Activated T-cell treated with anti-CD3 and anti-CD28 coated beads, Interleukin-2, amount 50 U/mL, for 72 hours (primary cell): ENCODE measurements around the gene PRSS50. TPM values are rescaled to one million over a fixed set of nuclear protein-coding genes. Genes with fewer than 3 reads are reported as not detected.
A peak's percentile ranks its signal among the peaks of the same experiment; 100 is the strongest.

Source experiments
- ATAC-seq, 2 donors: fragments of 150-1000 bp; cut with Tn5 transposase; replicated peaks in 1 of 2; 2 replicates each; pipeline ENCODE4 v1.10.0; 2021; ENCODE audit warnings: moderate library complexity in 2 of 2, mild to moderate bottlenecking in 1 of 2
- DNase-seq, 2 donors: peaks; one replicate each; pipeline ENCODE4 v3.0.0; 2021 to 2022; ENCODE audit warnings: mixed read lengths in 1 of 2
- H3K27ac Mint-ChIP-seq: one replicate; pipeline ENCODE4 v1.8.0; 2022; ENCODE audit warnings: mild to moderate bottlenecking, moderate library complexity, mixed read lengths
- H3K27me3 Mint-ChIP-seq: one replicate; pipeline ENCODE4 v1.8.0; 2022; ENCODE audit warnings: low read depth, mixed read lengths
- H3K36me3 Mint-ChIP-seq, 2 donors: one replicate each; pipeline ENCODE4 v1.8.0; 2022; ENCODE audit warnings: mixed read lengths in 2 of 2, mild to moderate bottlenecking in 1 of 2; ENCODE audit not compliant: insufficient read depth in 2 of 2
- H3K4me1 Mint-ChIP-seq: one replicate; pipeline ENCODE4 v1.8.0; 2022; ENCODE audit warnings: low read depth, mixed read lengths
- H3K4me3 Mint-ChIP-seq, 2 donors: one replicate each; pipeline ENCODE4 v1.8.0; 2022; ENCODE audit warnings: mild to moderate bottlenecking in 2 of 2, mixed read lengths in 2 of 2, moderate library complexity in 2 of 2
- H3K9me3 Mint-ChIP-seq, 2 donors: one replicate each; pipeline ENCODE4 v1.8.0; 2022; ENCODE audit warnings: mixed read lengths in 2 of 2
- total RNA-seq, 2 donors: library from RNA; stranded (reverse); gene quantifications; one replicate each; pipeline ENCODE4 v1.2.3, GENCODE V29; 2022

PRSS50 gene
- total RNA-seq, 2 donors from 2014 or later, result 0.07 to 0.09 TPM

- no peak overlapping the region for H3K4me3 Mint-ChIP-seq
- no peaks in the 10 kb centered on the region for H3K36me3 Mint-ChIP-seq
- H3K27ac Mint-ChIP-seq, result peak overlapping the region; percentile 5
Measured at GRCh38 chr3:46716461-46717441, 918 bp downstream of the PRSS50 start.

GRCh38 chr3:46715507-46716175, 2.0 kb downstream of the PRSS50 start:
- H3K27ac Mint-ChIP-seq, result no peak overlapping the region
- H3K4me3 Mint-ChIP-seq, result no peak overlapping the region
- no peaks in the 10 kb centered on the region for H3K36me3 Mint-ChIP-seq
- no peak for DNase-seq
- peaks cover 15% of the 10 kb centered on the region for H3K27me3 Mint-ChIP-seq
- H3K4me1 Mint-ChIP-seq, result no peaks in the 10 kb centered on the region
- ATAC-seq, result no peak
- H3K9me3 Mint-ChIP-seq, result no peaks in the 10 kb centered on the region

More at GRCh38 chr3:46716461-46717441, 918 bp downstream of the PRSS50 start:
- Mint-ChIP-seq H3K27me3 (peaks cover 15% of the 10 kb centered on the region), H3K4me1 (no peaks in the 10 kb centered on the region), H3K9me3 (no peaks in the 10 kb centered on the region)
- ATAC-seq (no peak), DNase-seq (no peak)

GRCh38 chr3:46714728-46715506, 2.8 kb downstream of the PRSS50 start:
- no peak overlapping the region for H3K4me3 Mint-ChIP-seq
- DNase-seq, result no peak
- peak in 1 of 2 donors; percentile 16 for ATAC-seq

GRCh38 chr3:46713898-46714552, 3.6 kb downstream of the PRSS50 start:
- DNase-seq, result peak in 1 of 2 donors; percentile 72
- Mint-ChIP-seq H3K36me3 (no peaks in the 10 kb centered on the region), H3K9me3 (no peaks in the 10 kb centered on the region), H3K4me1 (no peaks in the 10 kb centered on the region), H3K27me3 (peaks cover 3% of the 10 kb centered on the region), H3K4me3 (no peak overlapping the region), H3K27ac (no peak overlapping the region)
- ATAC-seq, result peak; percentile 52 to 96

More at GRCh38 chr3:46714728-46715506, 2.8 kb downstream of the PRSS50 start:
- H3K4me1 Mint-ChIP-seq, result no peaks in the 10 kb centered on the region
- no peaks in the 10 kb centered on the region for H3K9me3 Mint-ChIP-seq
- peaks cover 11% of the 10 kb centered on the region for H3K27me3 Mint-ChIP-seq
- H3K36me3 Mint-ChIP-seq, result no peaks in the 10 kb centered on the region
- no peak overlapping the region for H3K27ac Mint-ChIP-seq

- Mint-ChIP-seq H3K4me1 (no peaks in the 10 kb centered on the region), H3K9me3 (no peaks in the 10 kb centered on the region), H3K36me3 (no peaks in the 10 kb centered on the region), H3K27me3 (no peaks in the 10 kb centered on the region), H3K27ac (no peak overlapping the region), H3K4me3 (no peak overlapping the region)
- DNase-seq, result no peak
- no peak for ATAC-seq
Measured at GRCh38 chr3:46713050-46713897, 4.4 kb downstream of the PRSS50 start.

GRCh38 chr3:46712191-46713049, 5.2 kb downstream of the PRSS50 start:
- no peaks in the 10 kb centered on the region for H3K4me1 Mint-ChIP-seq
- DNase-seq (no peak), ATAC-seq (no peak)
- no peaks in the 10 kb centered on the region for H3K27me3 Mint-ChIP-seq
- H3K9me3 Mint-ChIP-seq, result no peaks in the 10 kb centered on the region
- H3K4me3 Mint-ChIP-seq, result no peak overlapping the region
- H3K27ac Mint-ChIP-seq, result no peak overlapping the region
- no peaks in the 10 kb centered on the region for H3K36me3 Mint-ChIP-seq

GRCh38 chr3:46711760-46712159, 5.9 kb downstream of the PRSS50 start:
- no peaks in the 10 kb centered on the region for H3K9me3 Mint-ChIP-seq
- H3K27ac Mint-ChIP-seq, result no peak overlapping the region
- no peak overlapping the region for H3K4me3 Mint-ChIP-seq
- no peaks in the 10 kb centered on the region for H3K4me1 Mint-ChIP-seq
- DNase-seq (no peak), ATAC-seq (no peak)
- no peaks in the 10 kb centered on the region for H3K36me3 Mint-ChIP-seq
- H3K27me3 Mint-ChIP-seq, result no peaks in the 10 kb centered on the region

- ATAC-seq (no peak), DNase-seq (no peak)
- no peak overlapping the region for H3K4me3 Mint-ChIP-seq
- H3K9me3 Mint-ChIP-seq, result no peaks in the 10 kb centered on the region
- no peaks in the 10 kb centered on the region for H3K36me3 Mint-ChIP-seq
- H3K4me1 Mint-ChIP-seq, result no peaks in the 10 kb centered on the region
- H3K27me3 Mint-ChIP-seq, result no peaks in the 10 kb centered on the region
- H3K27ac Mint-ChIP-seq, result no peak overlapping the region
Measured at GRCh38 chr3:46711305-46711704, 6.4 kb downstream of the PRSS50 start.

- Mint-ChIP-seq H3K9me3 (no peaks in the 10 kb centered on the region), H3K27me3 (no peaks in the 10 kb centered on the region), H3K4me1 (no peaks in the 10 kb centered on the region), H3K27ac (no peak overlapping the region), H3K4me3 (no peak overlapping the region), H3K36me3 (no peaks in the 10 kb centered on the region)
- DNase-seq (no peak), ATAC-seq (no peak)
Measured at GRCh38 chr3:46710671-46711295, 6.9 kb downstream of the PRSS50 start.

- Mint-ChIP-seq H3K4me3 (no peak overlapping the region), H3K4me1 (no peaks in the 10 kb centered on the region), H3K27ac (no peak overlapping the region), H3K27me3 (no peaks in the 10 kb centered on the region), H3K36me3 (no peaks in the 10 kb centered on the region), H3K9me3 (no peaks in the 10 kb centered on the region)
- DNase-seq (no peak), ATAC-seq (no peak)
Measured at GRCh38 chr3:46710229-46710628, 7.4 kb downstream of the PRSS50 start.

GRCh38 chr3:46709721-46710120, 7.9 kb downstream of the PRSS50 start:
- H3K4me1 Mint-ChIP-seq, result no peaks in the 10 kb centered on the region
- no peaks in the 10 kb centered on the region for H3K9me3 Mint-ChIP-seq
- no peak overlapping the region for H3K4me3 Mint-ChIP-seq
- ATAC-seq, result no peak
- no peak overlapping the region for H3K27ac Mint-ChIP-seq
- no peaks in the 10 kb centered on the region for H3K36me3 Mint-ChIP-seq
- no peak for DNase-seq
- H3K27me3 Mint-ChIP-seq, result no peaks in the 10 kb centered on the region
